Activated CD8-positive, alpha-beta memory T cell treated with anti-CD3 and anti-CD28 coated beads for 48 hours (primary cell): ENCODE measurements around the gene WDR33.

Experiments used
- DNase-seq, 3 experiments: peaks; one replicate each; pipeline ENCODE4 v3.0.0-alpha.2; 2020; ENCODE audit warnings: low read depth in 2 of 3, low spot score in 2 of 3

WDR33 gene

GRCh38 chr2:127674241-127675209, 136.4 kb downstream of the WDR33 start:
- DNase-seq, result no peak

- no peak for DNase-seq
Observed at GRCh38 chr2:127673291-127674069, 137.5 kb downstream of the WDR33 start.

GRCh38 chr2:127672341-127673224, 138.4 kb downstream of the WDR33 start:
- no peak for DNase-seq

- no peak for DNase-seq
Observed at GRCh38 chr2:127671557-127672302, 139.2 kb downstream of the WDR33 start.

- no peak for DNase-seq
Observed at GRCh38 chr2:127670957-127671290, 140.0 kb downstream of the WDR33 start.

GRCh38 chr2:127670055-127670956, 140.7 kb downstream of the WDR33 start:
- DNase-seq, result no peak

- DNase-seq, result no peak
Observed at GRCh38 chr2:127669056-127669455, 141.9 kb downstream of the WDR33 start.

- DNase-seq, result no peak
Observed at GRCh38 chr2:127665267-127665893, 145.6 kb downstream of the WDR33 start.

- no peak for DNase-seq
Observed at GRCh38 chr2:127664895-127665225, 146.1 kb downstream of the WDR33 start.

GRCh38 chr2:127664065-127664894, 146.7 kb downstream of the WDR33 start:
- no peak for DNase-seq

- DNase-seq, result no peak
Observed at GRCh38 chr2:127663566-127664064, 147.4 kb downstream of the WDR33 start.

- DNase-seq, result no peak
Observed at GRCh38 chr2:127662937-127663565, 147.9 kb downstream of the WDR33 start.

- no peak for DNase-seq
Observed at GRCh38 chr2:127661949-127662510, 148.9 kb downstream of the WDR33 start.

- no peak for DNase-seq
Observed at GRCh38 chr2:127661072-127661649, 149.8 kb downstream of the WDR33 start.

- no peak for DNase-seq
Observed at GRCh38 chr2:127660291-127660578, 150.7 kb downstream of the WDR33 start.

GRCh38 chr2:127659408-127660290, 151.3 kb downstream of the WDR33 start:
- no peak for DNase-seq
